ENCODE data around the gene FMN2. TPM values are rescaled to one million over a fixed set of nuclear protein-coding genes. Genes with fewer than 3 reads are reported as not detected.

FMN2 gene
- total and polyA plus RNA-seq, 9 donors, result 0.24 to 0.81 (median 0.39) TPM

- WGBS (ENCODE audit: insufficient coverage), result 27% methylated on average over 2 of the region's 4 CpGs
- DNase-seq, result no peak
- H3K27me3 ChIP-seq (ENCODE audit: control insufficient read depth, insufficient read depth, low read length), result no peaks in the 10 kb centered on the region
- no peaks in the 10 kb centered on the region for H3K4me1 ChIP-seq (ENCODE audit: control insufficient read depth, insufficient read depth, low read length)
- no peaks in the 10 kb centered on the region for H3K36me3 ChIP-seq (ENCODE audit: control insufficient read depth, insufficient read depth, low read length)
- no peak overlapping the region for H3K27ac ChIP-seq (ENCODE audit: low read length)
- H3K4me3 ChIP-seq (ENCODE audit: low read length), result no peak overlapping the region
- no peaks in the 10 kb centered on the region for H3K9me3 ChIP-seq (replicated peaks; ENCODE audit: control insufficient read depth, low read depth, low read length)
These were observed 118.3 kb downstream of the FMN2 start for GRCh38 chr1:240210026-240210425.

- no CpG with 5 or more reads among the region's 5 CpGs for WGBS (ENCODE audit: insufficient coverage)
- no peaks in the 10 kb centered on the region for H3K4me1 ChIP-seq (ENCODE audit: control insufficient read depth, insufficient read depth, low read length)
- no peak for DNase-seq
- no peaks in the 10 kb centered on the region for H3K36me3 ChIP-seq (ENCODE audit: control insufficient read depth, insufficient read depth, low read length)
- H3K9me3 ChIP-seq (replicated peaks; ENCODE audit: control insufficient read depth, low read depth, low read length), result no peaks in the 10 kb centered on the region
- H3K27ac ChIP-seq (ENCODE audit: low read length), result no peak overlapping the region
- H3K27me3 ChIP-seq (ENCODE audit: control insufficient read depth, insufficient read depth, low read length), result no peaks in the 10 kb centered on the region
- H3K4me3 ChIP-seq (ENCODE audit: low read length), result no peak overlapping the region
These were observed 120.9 kb downstream of the FMN2 start for GRCh38 chr1:240212556-240212955.

GRCh38 chr1:240217403-240217802, 125.7 kb downstream of the FMN2 start:
- Histone ChIP-seq H3K4me3 (ENCODE audit: low read length) (no peak overlapping the region), H3K27me3 (ENCODE audit: control insufficient read depth, insufficient read depth, low read length) (no peaks in the 10 kb centered on the region), H3K36me3 (ENCODE audit: control insufficient read depth, insufficient read depth, low read length) (no peaks in the 10 kb centered on the region), H3K9me3 (replicated peaks; ENCODE audit: control insufficient read depth, low read depth, low read length) (no peaks in the 10 kb centered on the region), H3K27ac (ENCODE audit: low read length) (no peak overlapping the region), H3K4me1 (ENCODE audit: control insufficient read depth, insufficient read depth, low read length) (no peaks in the 10 kb centered on the region)
- DNase-seq, result no peak

- H3K27me3 ChIP-seq (ENCODE audit: control insufficient read depth, insufficient read depth, low read length), result no peaks in the 10 kb centered on the region
- no peak for DNase-seq
These were observed 127.4 kb downstream of the FMN2 start for GRCh38 chr1:240219104-240219503.

GRCh38 chr1:240226102-240226501, 134.4 kb downstream of the FMN2 start:
- no peaks in the 10 kb centered on the region for H3K36me3 ChIP-seq (ENCODE audit: control insufficient read depth, insufficient read depth, low read length)
- no peak overlapping the region for H3K27ac ChIP-seq (ENCODE audit: low read length)
- H3K9me3 ChIP-seq (replicated peaks; ENCODE audit: control insufficient read depth, low read depth, low read length), result peaks cover 6% of the 10 kb centered on the region
- no peak overlapping the region for H3K4me3 ChIP-seq (ENCODE audit: low read length)
- H3K27me3 ChIP-seq (ENCODE audit: control insufficient read depth, insufficient read depth, low read length), result no peaks in the 10 kb centered on the region
- no peak for DNase-seq
- WGBS (ENCODE audit: insufficient coverage), result no CpG with 5 or more reads among the region's 1 CpG
- no peaks in the 10 kb centered on the region for H3K4me1 ChIP-seq (ENCODE audit: control insufficient read depth, insufficient read depth, low read length)

More at GRCh38 chr1:240219104-240219503, 127.4 kb downstream of the FMN2 start:
- no CpG with 5 or more reads among the region's 6 CpGs for WGBS (ENCODE audit: insufficient coverage)
- no peaks in the 10 kb centered on the region for H3K36me3 ChIP-seq (ENCODE audit: control insufficient read depth, insufficient read depth, low read length)
- H3K4me1 ChIP-seq (ENCODE audit: control insufficient read depth, insufficient read depth, low read length), result no peaks in the 10 kb centered on the region
- no peaks in the 10 kb centered on the region for H3K9me3 ChIP-seq (replicated peaks; ENCODE audit: control insufficient read depth, low read depth, low read length)
- H3K27ac ChIP-seq (ENCODE audit: low read length), result no peak overlapping the region
- H3K4me3 ChIP-seq (ENCODE audit: low read length), result no peak overlapping the region

GRCh38 chr1:240230816-240231215, 139.1 kb downstream of the FMN2 start:
- Histone ChIP-seq H3K4me1 (ENCODE audit: control insufficient read depth, insufficient read depth, low read length) (no peaks in the 10 kb centered on the region), H3K27me3 (ENCODE audit: control insufficient read depth, insufficient read depth, low read length) (no peaks in the 10 kb centered on the region), H3K36me3 (ENCODE audit: control insufficient read depth, insufficient read depth, low read length) (no peaks in the 10 kb centered on the region), H3K9me3 (replicated peaks; ENCODE audit: control insufficient read depth, low read depth, low read length) (no peaks in the 10 kb centered on the region), H3K27ac (ENCODE audit: low read length) (no peak overlapping the region), H3K4me3 (ENCODE audit: low read length) (no peak overlapping the region)
- 60% methylated on average over 1 of the region's 2 CpGs for WGBS (ENCODE audit: insufficient coverage)
- DNase-seq, result no peak

GRCh38 chr1:240232530-240232929, 140.8 kb downstream of the FMN2 start:
- DNase-seq, result no peak
- no peaks in the 10 kb centered on the region for H3K27me3 ChIP-seq (ENCODE audit: control insufficient read depth, insufficient read depth, low read length)
- no peaks in the 10 kb centered on the region for H3K9me3 ChIP-seq (replicated peaks; ENCODE audit: control insufficient read depth, low read depth, low read length)
- no peak overlapping the region for H3K4me3 ChIP-seq (ENCODE audit: low read length)
- H3K27ac ChIP-seq (ENCODE audit: low read length), result no peak overlapping the region
- H3K36me3 ChIP-seq (ENCODE audit: control insufficient read depth, insufficient read depth, low read length), result no peaks in the 10 kb centered on the region
- H3K4me1 ChIP-seq (ENCODE audit: control insufficient read depth, insufficient read depth, low read length), result no peaks in the 10 kb centered on the region
- WGBS (ENCODE audit: insufficient coverage), result 89% methylated on average over 1 of the region's 2 CpGs

- Histone ChIP-seq H3K9me3 (replicated peaks; ENCODE audit: control insufficient read depth, low read depth, low read length) (no peaks in the 10 kb centered on the region), H3K27me3 (ENCODE audit: control insufficient read depth, insufficient read depth, low read length) (no peaks in the 10 kb centered on the region), H3K27ac (ENCODE audit: low read length) (no peak overlapping the region), H3K4me1 (ENCODE audit: control insufficient read depth, insufficient read depth, low read length) (no peaks in the 10 kb centered on the region), H3K4me3 (ENCODE audit: low read length) (no peak overlapping the region), H3K36me3 (ENCODE audit: control insufficient read depth, insufficient read depth, low read length) (no peaks in the 10 kb centered on the region)
- no CpG with 5 or more reads among the region's 2 CpGs for WGBS (ENCODE audit: insufficient coverage)
- DNase-seq, result no peak
These were observed 143.0 kb downstream of the FMN2 start for GRCh38 chr1:240234485-240235210.

GRCh38 chr1:240235521-240236288, 144.0 kb downstream of the FMN2 start:
- Histone ChIP-seq H3K4me1 (ENCODE audit: control insufficient read depth, insufficient read depth, low read length) (no peaks in the 10 kb centered on the region), H3K9me3 (replicated peaks; ENCODE audit: control insufficient read depth, low read depth, low read length) (no peaks in the 10 kb centered on the region), H3K36me3 (ENCODE audit: control insufficient read depth, insufficient read depth, low read length) (no peaks in the 10 kb centered on the region), H3K4me3 (ENCODE audit: low read length) (no peak overlapping the region), H3K27ac (ENCODE audit: low read length) (no peak overlapping the region), H3K27me3 (ENCODE audit: control insufficient read depth, insufficient read depth, low read length) (no peaks in the 10 kb centered on the region)
- DNase-seq, result no peak
- WGBS (ENCODE audit: insufficient coverage), result no CpG with 5 or more reads among the region's 4 CpGs

GRCh38 chr1:240237305-240237721, 145.6 kb downstream of the FMN2 start:
- no peak for DNase-seq
- Histone ChIP-seq H3K4me3 (ENCODE audit: low read length) (no peak overlapping the region), H3K27ac (ENCODE audit: low read length) (no peak overlapping the region), H3K9me3 (replicated peaks; ENCODE audit: control insufficient read depth, low read depth, low read length) (no peaks in the 10 kb centered on the region), H3K4me1 (ENCODE audit: control insufficient read depth, insufficient read depth, low read length) (no peaks in the 10 kb centered on the region), H3K27me3 (ENCODE audit: control insufficient read depth, insufficient read depth, low read length) (no peaks in the 10 kb centered on the region), H3K36me3 (ENCODE audit: control insufficient read depth, insufficient read depth, low read length) (no peaks in the 10 kb centered on the region)
- no CpG with 5 or more reads among the region's 4 CpGs for whole genome bisulfite sequencing (ENCODE audit: insufficient coverage)

Data from muscle of leg (tissue), 11 donors.